Epithelial cell of alveolus of lung (primary cell): ENCODE measurements around the gene AZIN2. TPM values are rescaled to one million over a fixed set of nuclear protein-coding genes. Genes with fewer than 3 reads are reported as not detected.

Experiments used
- total RNA-seq: library from RNA; depleted of rRNA; stranded (reverse); fragments of >200 nt; gene quantifications from 2 replicates; pipeline ENCODE4 v1.2.1, GENCODE V29; 2015

The AZIN2 gene
- 2.6 and 6.6 TPM in 2 replicates for total RNA-seq

GRCh38 chr1:33080885-33081553, at the start of gene AZIN2:
Gene AZIN2 (plus strand): TSS chr1:33081153. CDS start chr1:33082250, 1,097 bp downstream.

GRCh38 chr1:33036526-33037503, 44.1 kb upstream of the AZIN2 start, which contains the start of gene AK2:
Gene AK2 (minus strand): TSS chr1:33036883. CDS start chr1:33036828, 55 bp downstream.

Other genes with a start within 250 kb of the AZIN2 start
- 0.13 and 0.24 TPM in 2 replicates for gene FNDC5, start 210.2 kb upstream of the AZIN2 start, total RNA-seq
- gene HPCA, start 194.7 kb upstream of the AZIN2 start, total RNA-seq: not detected in 2 replicates
- gene TMEM54, start 179.8 kb upstream of the AZIN2 start, total RNA-seq: 17.2 and 113 TPM in 2 replicates
- 6.5 and 21.2 TPM in 2 replicates for gene RNF19B, start 116.3 kb upstream of the AZIN2 start, total RNA-seq
- gene AK2, start 44.3 kb upstream of the AZIN2 start, total RNA-seq: 115 and 157 TPM in 2 replicates
- 5.1 and 9.4 TPM in 2 replicates for gene TRIM62, start 100.9 kb downstream of the AZIN2 start, total RNA-seq
- 14.2 and 24.2 TPM in 2 replicates for gene ZNF362, start 175.3 kb downstream of the AZIN2 start, total RNA-seq
- 1.0 TPM in 1 of 2 replicates, not detected in the other for gene A3GALT2, start 239.9 kb downstream of the AZIN2 start, total RNA-seq